Suppressor macrophage treated with lipopolysaccharide for 4 hours (primary cell): ENCODE measurements around the gene NXPH3.
"Not testable (repeated sequence)": the region's sequence is repeated elsewhere in the genome, so short reads cannot be mapped to it uniquely, and the experiment has no call there.

Experiments used
- DNase-seq: peaks from one replicate; pipeline ENCODE4 v3.0.0-alpha.2; 2020

The NXPH3 gene

GRCh38 chr17:49575679-49576087 is at the start of gene NXPH3:
NXPH3 (plus strand) TSS chr17:49575871; CDS start chr17:49576220, 349 bp downstream.
- DNase-seq: peak; percentile 79

- DNase-seq: no peak
Observed at GRCh38 chr17:49527927-49528651, 47.6 kb upstream of the NXPH3 start.

- DNase-seq: no peak
Observed at GRCh38 chr17:49528966-49529365, 46.7 kb upstream of the NXPH3 start.

- DNase-seq: no peak
Observed at GRCh38 chr17:49530118-49530517, 45.6 kb upstream of the NXPH3 start.

- DNase-seq: no peak
Observed at GRCh38 chr17:49543860-49544259, 31.8 kb upstream of the NXPH3 start.

GRCh38 chr17:49545007-49545660 is 30.5 kb upstream of the NXPH3 start:
- DNase-seq: no peak

- DNase-seq: no peak
Observed at GRCh38 chr17:49545806-49546545, 29.7 kb upstream of the NXPH3 start.

GRCh38 chr17:49546546-49547535 is 28.8 kb upstream of the NXPH3 start:
- DNase-seq: no peak

GRCh38 chr17:49547566-49547965 is 28.1 kb upstream of the NXPH3 start:
- no peak for DNase-seq

- DNase-seq: no peak
Observed at GRCh38 chr17:49548051-49548505, 27.6 kb upstream of the NXPH3 start.

- DNase-seq: peak; percentile 69
Observed at GRCh38 chr17:49548506-49549310, 27.0 kb upstream of the NXPH3 start.

- DNase-seq: no peak
Observed at GRCh38 chr17:49549311-49549605, 26.4 kb upstream of the NXPH3 start.

- DNase-seq: no peak
Observed at GRCh38 chr17:49549691-49550678, 25.7 kb upstream of the NXPH3 start.

- DNase-seq: not testable (repeated sequence)
Observed at GRCh38 chr17:49550764-49551163, 24.9 kb upstream of the NXPH3 start.

- no peak for DNase-seq
Observed at GRCh38 chr17:49551221-49552069, 24.2 kb upstream of the NXPH3 start.

GRCh38 chr17:49552070-49552751 is 23.5 kb upstream of the NXPH3 start:
- DNase-seq: no peak

GRCh38 chr17:49553676-49554335 is 21.9 kb upstream of the NXPH3 start:
- DNase-seq: no peak
